ENCODE data around the gene MKS1.

The MKS1 gene

GRCh38 chr17:58156839-58157803 is 61.9 kb downstream of the MKS1 start:
- no peak for DNase-seq
